ENCODE data around the gene CLSTN1. TPM values are rescaled to one million over a fixed set of nuclear protein-coding genes. Genes with fewer than 3 reads are reported as not detected.

The CLSTN1 gene
- total RNA-seq, 1 donor from 2014 or later = 179 TPM

- H3K27ac Mint-ChIP-seq (ENCODE audit: unreplicated experiment) = no peak overlapping the region
- no peak for TF ChIP-seq CTCF (IDR thresholded peaks at IDR 0.05)
- no peak for DNase-seq (ENCODE audit: extremely low spot score, unreplicated experiment)
These were observed 20.3 kb upstream of the CLSTN1 start for GRCh38 chr1:9844106-9844505.

GRCh38 chr1:9843576-9843945 is 19.8 kb upstream of the CLSTN1 start:
- peaks cover 33% of the 10 kb centered on the region for H3K4me1 Mint-ChIP-seq (ENCODE audit: unreplicated experiment)
- no peaks in the 10 kb centered on the region for H3K27me3 Mint-ChIP-seq (ENCODE audit: unreplicated experiment)
- no peaks in the 10 kb centered on the region for H3K9me3 Mint-ChIP-seq (ENCODE audit: unreplicated experiment)
- H3K4me3 Mint-ChIP-seq (ENCODE audit: unreplicated experiment) = no peak overlapping the region
- no peaks in the 10 kb centered on the region for H3K36me3 Mint-ChIP-seq (ENCODE audit: unreplicated experiment)
- DNase-seq (ENCODE audit: extremely low spot score, unreplicated experiment) = no peak
- H3K27ac Mint-ChIP-seq (ENCODE audit: unreplicated experiment) = no peak overlapping the region
- no peak for TF ChIP-seq CTCF (IDR thresholded peaks at IDR 0.05)

More at GRCh38 chr1:9844106-9844505, 20.3 kb upstream of the CLSTN1 start:
- Mint-ChIP-seq H3K36me3 (ENCODE audit: unreplicated experiment) (no peaks in the 10 kb centered on the region), H3K27me3 (ENCODE audit: unreplicated experiment) (no peaks in the 10 kb centered on the region), H3K9me3 (ENCODE audit: unreplicated experiment) (no peaks in the 10 kb centered on the region), H3K4me1 (ENCODE audit: unreplicated experiment) (peaks cover 33% of the 10 kb centered on the region), H3K4me3 (ENCODE audit: unreplicated experiment) (no peak overlapping the region)

GRCh38 chr1:9842781-9843575 is 19.2 kb upstream of the CLSTN1 start:
- H3K27ac Mint-ChIP-seq (ENCODE audit: unreplicated experiment) = no peak overlapping the region
- H3K27me3 Mint-ChIP-seq (ENCODE audit: unreplicated experiment) = no peaks in the 10 kb centered on the region
- H3K4me1 Mint-ChIP-seq (ENCODE audit: unreplicated experiment) = peaks cover 33% of the 10 kb centered on the region
- no peak for TF ChIP-seq CTCF (IDR thresholded peaks at IDR 0.05)
- H3K9me3 Mint-ChIP-seq (ENCODE audit: unreplicated experiment) = no peaks in the 10 kb centered on the region
- H3K4me3 Mint-ChIP-seq (ENCODE audit: unreplicated experiment) = no peak overlapping the region
- no peak for DNase-seq (ENCODE audit: extremely low spot score, unreplicated experiment)
- H3K36me3 Mint-ChIP-seq (ENCODE audit: unreplicated experiment) = no peaks in the 10 kb centered on the region

- no peaks in the 10 kb centered on the region for H3K27me3 Mint-ChIP-seq (ENCODE audit: unreplicated experiment)
- no peak for DNase-seq (ENCODE audit: extremely low spot score, unreplicated experiment)
These were observed 18.4 kb upstream of the CLSTN1 start for GRCh38 chr1:9842073-9842711.

More at GRCh38 chr1:9842073-9842711, 18.4 kb upstream of the CLSTN1 start:
- Mint-ChIP-seq H3K27ac (ENCODE audit: unreplicated experiment) (no peak overlapping the region), H3K4me3 (ENCODE audit: unreplicated experiment) (no peak overlapping the region), H3K9me3 (ENCODE audit: unreplicated experiment) (no peaks in the 10 kb centered on the region), H3K4me1 (ENCODE audit: unreplicated experiment) (peaks cover 29% of the 10 kb centered on the region), H3K36me3 (ENCODE audit: unreplicated experiment) (no peaks in the 10 kb centered on the region)
- no peak for TF ChIP-seq CTCF (IDR thresholded peaks at IDR 0.05)

All from osteocyte (in vitro differentiated cells).